HL-60 (cell line): ENCODE results near the gene MTG2.
A peak's percentile ranks its signal among the peaks of the same experiment; 100 is the strongest.

Experiments
- DNase-seq, 2 experiments: peaks; one replicate each; pipeline ENCODE4 v3.0.0-alpha.2; 2010 to 2020; ENCODE audit warnings: low read depth in 1 of 2, low spot score in 1 of 2
- H3K27ac ChIP-seq: fragments of 250-450 bp; sonication (Bioruptor Pico); replicated peaks from 2 replicates; pipeline ENCODE4 v1.5.1; 2020; ENCODE audit warnings: mild to moderate bottlenecking, moderate library complexity
- H3K27me3 ChIP-seq: fragments of 250-450 bp; sonication (Bioruptor Pico); 2 replicates; pipeline ENCODE4 v1.5.1; 2021; ENCODE audit warnings: mild to moderate bottlenecking, moderate library complexity; ENCODE audit not compliant: insufficient read depth, poor library complexity, severe bottlenecking
- H3K4me3 ChIP-seq: replicated peaks from 2 replicates; pipeline ENCODE4 v1.5.1; 2011; ENCODE audit warnings: mild to moderate bottlenecking, control low read depth, low read length; ENCODE audit not compliant: insufficient read depth
- CTCF ChIP-seq: IDR thresholded peaks from one replicate; pipeline ENCODE4 v1.5.1; 2011; ENCODE audit warnings: low read length, control low read depth, inconsistent platforms; ENCODE audit not compliant: insufficient read depth
- GABPA ChIP-seq: IDR thresholded peaks from 2 replicates; pipeline ENCODE4 v1.6.1; 2012; ENCODE audit warnings: low read depth
- POLR2AphosphoS5 ChIP-seq: IDR thresholded peaks from 2 replicates; pipeline ENCODE4 v1.6.1; 2012; ENCODE audit warnings: low read depth
- REST ChIP-seq: IDR thresholded peaks from 2 replicates; pipeline ENCODE4 v1.6.1; 2012; ENCODE audit warnings: low read depth; ENCODE audit not compliant: insufficient replicate concordance
- SPI1 ChIP-seq: IDR thresholded peaks from 2 replicates; pipeline ENCODE4 v1.6.1; 2012; ENCODE audit warnings: low read depth, mild to moderate bottlenecking, borderline replicate concordance

The MTG2 gene

DNA sequence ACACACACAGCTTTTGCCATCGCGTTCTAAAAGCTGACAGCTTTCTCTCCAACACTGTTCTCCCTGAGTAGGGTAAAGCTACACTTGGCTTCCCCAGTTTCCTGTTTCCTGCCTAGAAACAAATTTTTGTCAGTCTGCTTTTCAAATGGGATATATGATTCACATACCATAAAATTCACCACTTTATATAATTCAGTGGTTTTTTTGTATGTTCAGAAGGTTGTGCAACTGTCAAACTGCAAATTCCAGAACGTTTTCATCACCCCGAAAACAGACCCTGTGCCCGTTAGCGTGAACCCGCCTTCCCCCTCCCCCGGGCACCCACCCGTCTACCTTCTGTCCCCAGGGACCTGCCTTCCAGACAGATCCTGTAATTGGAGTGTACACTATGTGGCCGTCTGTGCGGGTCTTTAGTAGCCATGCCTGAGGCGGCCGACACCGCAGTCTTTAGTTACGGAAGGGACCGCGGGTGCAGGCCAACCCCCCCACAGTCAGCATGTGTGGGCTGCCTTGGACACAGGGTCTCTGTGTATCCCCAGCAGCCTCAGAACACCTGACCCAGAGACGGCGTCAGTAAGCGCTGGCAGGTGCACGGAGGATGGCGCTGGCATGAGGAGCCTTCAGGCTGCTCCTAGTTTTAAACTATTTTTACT is 20.7 kb downstream of the MTG2 start:
- DNase-seq = no peak
- no peak overlapping the region for H3K4me3 ChIP-seq
- H3K27me3 ChIP-seq = no peaks in the 10 kb centered on the region
- no peak for TF ChIP-seq SPI1
- no peak for TF ChIP-seq REST
- TF ChIP-seq CTCF = no peak
- no peak for TF ChIP-seq POLR2AphosphoS5
- no peak for TF ChIP-seq GABPA
- no peak overlapping the region for H3K27ac ChIP-seq

GRCh38 chr20:62205618-62206387 is 23.0 kb downstream of the MTG2 start:
- DNase-seq = no peak
- Histone ChIP-seq H3K27ac (no peak overlapping the region), H3K27me3 (peaks cover 13% of the 10 kb centered on the region), H3K4me3 (no peak overlapping the region)
- TF ChIP-seq GABPA (no peak), POLR2AphosphoS5 (0 out of 2 replicates have a peak, but pooled peaks have one; percentile 10)

GRCh38 chr20:62206388-62206775 is 23.6 kb downstream of the MTG2 start:
- Histone ChIP-seq H3K27me3 (peaks cover 18% of the 10 kb centered on the region), H3K4me3 (no peak overlapping the region), H3K27ac (no peak overlapping the region)
- TF ChIP-seq POLR2AphosphoS5 = no peak
- no peak for TF ChIP-seq GABPA
- no peak for TF ChIP-seq CTCF
- TF ChIP-seq REST = no peak
- no peak for TF ChIP-seq SPI1
- DNase-seq = no peak

DNA sequence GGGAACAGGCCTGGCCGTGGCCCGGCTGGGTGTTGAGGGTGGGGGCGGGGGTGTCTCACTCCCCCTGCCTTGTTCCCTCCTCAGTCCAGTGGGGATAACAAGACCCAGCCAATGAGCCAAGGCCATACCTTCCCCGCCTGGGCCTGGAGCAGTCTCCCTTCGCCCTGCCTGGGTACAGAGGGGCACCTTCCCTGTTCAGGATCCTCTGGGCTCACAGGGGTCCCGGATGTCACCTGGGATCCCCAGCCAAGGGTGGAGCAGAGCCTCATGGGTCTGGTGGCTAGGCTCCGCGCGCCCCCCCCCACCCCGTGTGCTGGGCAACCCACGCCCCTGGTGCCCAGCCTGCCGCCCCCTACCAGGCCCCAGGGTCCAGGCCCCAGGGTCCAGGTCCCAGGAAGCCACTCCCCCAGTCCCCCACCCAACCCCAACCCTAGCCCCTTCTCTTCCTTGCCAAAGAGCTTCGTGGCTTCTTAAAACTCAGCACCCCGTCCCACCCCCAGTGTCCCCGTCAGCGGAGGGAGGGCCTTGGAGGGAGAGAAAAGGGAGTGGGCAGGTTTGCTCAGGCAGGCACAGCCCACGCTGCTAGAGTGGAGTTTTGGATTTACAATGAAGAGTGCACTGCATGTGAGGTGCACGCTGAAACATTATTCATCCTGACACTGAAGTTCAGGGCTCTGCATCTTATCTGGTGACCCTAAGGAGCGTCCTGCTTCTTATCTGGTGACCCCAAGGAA is 25.4 kb downstream of the MTG2 start:
- Histone ChIP-seq H3K27me3 (peaks cover 21% of the 10 kb centered on the region), H3K27ac (no peak overlapping the region), H3K4me3 (no peak overlapping the region)
- TF ChIP-seq GABPA (no peak), CTCF (no peak), SPI1 (no peak), REST (no peak), POLR2AphosphoS5 (no peak)
- no peak for DNase-seq
